Fibroblast of skin of left quadriceps (primary cell): ENCODE results near the gene GRIA1.
"Not testable (repeated sequence)": the region's sequence is repeated elsewhere in the genome, so short reads cannot be mapped to it uniquely, and the experiment has no call there.

Experiments
- DNase-seq, 2 experiments: peaks; one replicate each; pipeline ENCODE4 v3.0.0-alpha.2; 2013; ENCODE audit warnings: low read depth in 2 of 2

GRIA1 gene

GRCh38 chr5:153718713-153719112 is 228.2 kb downstream of the GRIA1 start:
- no peak for DNase-seq

- DNase-seq = no peak
Measured at GRCh38 chr5:153719324-153719723, 228.9 kb downstream of the GRIA1 start.

- DNase-seq = not testable (repeated sequence)
Measured at GRCh38 chr5:153723022-153723610, 232.6 kb downstream of the GRIA1 start.

GRCh38 chr5:153742060-153742459 is 251.6 kb downstream of the GRIA1 start:
- DNase-seq = no peak

- no peak for DNase-seq
Measured at GRCh38 chr5:153744751-153745150, 254.3 kb downstream of the GRIA1 start.

GRCh38 chr5:153745778-153746395 is 255.4 kb downstream of the GRIA1 start:
- DNase-seq = no peak

GRCh38 chr5:153746440-153746839 is 256.0 kb downstream of the GRIA1 start:
- DNase-seq = no peak

- DNase-seq = no peak
Measured at GRCh38 chr5:153748823-153749222, 258.4 kb downstream of the GRIA1 start.

GRCh38 chr5:153749960-153750359 is 259.5 kb downstream of the GRIA1 start:
- no peak for DNase-seq

GRCh38 chr5:153751251-153751650 is 260.8 kb downstream of the GRIA1 start:
- DNase-seq = no peak

GRCh38 chr5:153752890-153753289 is 262.4 kb downstream of the GRIA1 start:
- DNase-seq = no peak

GRCh38 chr5:153753645-153754432 is 263.4 kb downstream of the GRIA1 start:
- no peak for DNase-seq

GRCh38 chr5:153755913-153756500 is 265.5 kb downstream of the GRIA1 start:
- no peak for DNase-seq

GRCh38 chr5:153756540-153756939 is 266.1 kb downstream of the GRIA1 start:
- no peak for DNase-seq

GRCh38 chr5:153765987-153766386 is 275.5 kb downstream of the GRIA1 start:
- no peak for DNase-seq

GRCh38 chr5:153767221-153768188 is 277.0 kb downstream of the GRIA1 start:
- DNase-seq = no peak

GRCh38 chr5:153770066-153770465 is 279.6 kb downstream of the GRIA1 start:
- DNase-seq = no peak

GRCh38 chr5:153774686-153775085 is 284.2 kb downstream of the GRIA1 start:
- DNase-seq = no peak

GRCh38 chr5:153775923-153776322 is 285.5 kb downstream of the GRIA1 start:
- DNase-seq = no peak

GRCh38 chr5:153777681-153778581 is 287.5 kb downstream of the GRIA1 start:
- DNase-seq = no peak
